Measurements from ENCODE around the gene AKR1C4.
"Not testable (repeated sequence)": the region's sequence is repeated elsewhere in the genome, so short reads cannot be mapped to it uniquely, and the experiment has no call there.

The AKR1C4 gene

DNA sequence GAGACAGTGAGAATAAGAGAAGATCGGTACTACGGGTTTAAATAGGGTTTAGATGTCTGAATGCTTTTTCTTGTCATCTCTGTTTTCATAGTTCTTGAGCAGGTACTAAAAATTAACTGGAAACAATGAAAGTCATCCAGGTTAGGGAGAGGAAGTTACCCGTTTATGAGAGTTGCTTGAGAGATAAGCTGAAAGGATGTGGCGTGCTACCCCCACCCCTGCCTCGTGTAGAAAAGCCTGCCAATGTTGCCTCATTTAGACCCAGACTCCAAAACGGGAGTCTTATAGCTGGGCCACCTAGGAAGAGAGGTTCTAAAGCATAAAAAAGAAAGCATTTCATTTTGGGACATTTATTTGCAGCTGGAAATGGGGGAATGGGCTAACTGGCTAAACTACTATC lies 10.2 kb downstream of the AKR1C4 start:
- DNase-seq (ENCODE audit: low spot score) = no peak

GRCh38 chr10:5209776-5210175 lies 13.1 kb downstream of the AKR1C4 start:
- DNase-seq (ENCODE audit: low spot score) = not testable (repeated sequence)

DNA sequence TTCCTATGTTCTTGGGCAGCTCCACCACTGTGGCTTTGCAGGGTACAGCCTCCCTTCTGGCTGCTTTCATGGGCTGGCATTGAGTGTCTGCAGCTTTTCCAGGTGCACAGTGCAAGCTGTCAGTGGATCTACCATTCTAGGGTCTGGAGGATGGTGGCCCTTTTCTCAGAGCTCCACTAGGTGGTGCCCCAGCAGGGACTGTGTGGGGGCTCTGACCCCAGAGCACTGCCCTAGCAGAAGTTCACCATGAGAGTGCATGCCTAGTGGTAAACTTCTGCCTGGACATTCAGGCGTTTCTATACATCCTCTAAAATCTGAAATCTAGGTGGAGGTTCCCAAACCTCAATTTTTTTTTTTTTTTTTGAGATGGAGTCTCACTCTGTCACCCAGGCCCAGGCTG lies 13.6 kb downstream of the AKR1C4 start:
- DNase-seq (ENCODE audit: low spot score) = not testable (repeated sequence)

- no peak for DNase-seq (ENCODE audit: low spot score)
These were observed 15.3 kb downstream of the AKR1C4 start for GRCh38 chr10:5211696-5212536.

- no peak for DNase-seq (ENCODE audit: low spot score)
These were observed 20.2 kb downstream of the AKR1C4 start for GRCh38 chr10:5216801-5217200.

- no peak for DNase-seq (ENCODE audit: low spot score)
These were observed 22.6 kb downstream of the AKR1C4 start for GRCh38 chr10:5219262-5219661.

DNA sequence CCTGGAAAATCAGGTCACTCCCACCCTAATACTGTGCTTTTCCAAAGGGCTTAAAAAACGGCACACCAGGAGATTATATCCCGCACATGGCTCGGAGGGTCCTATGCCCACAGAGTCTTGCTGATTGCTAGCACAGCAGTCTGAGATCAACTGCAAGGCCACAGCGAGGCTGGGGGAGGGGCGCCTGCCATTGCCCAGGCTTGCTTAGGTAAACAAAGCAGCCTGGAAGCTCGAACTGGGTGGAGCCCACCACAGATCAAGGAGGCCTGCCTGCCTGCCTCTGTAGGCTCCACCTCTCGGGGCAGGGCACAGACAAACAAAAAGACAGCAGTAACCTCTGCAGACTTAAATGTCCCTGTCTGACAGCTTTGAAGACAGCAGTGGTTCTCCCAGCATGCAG lies 26.3 kb downstream of the AKR1C4 start:
- not testable (repeated sequence) for DNase-seq (ENCODE audit: low spot score)

DNA sequence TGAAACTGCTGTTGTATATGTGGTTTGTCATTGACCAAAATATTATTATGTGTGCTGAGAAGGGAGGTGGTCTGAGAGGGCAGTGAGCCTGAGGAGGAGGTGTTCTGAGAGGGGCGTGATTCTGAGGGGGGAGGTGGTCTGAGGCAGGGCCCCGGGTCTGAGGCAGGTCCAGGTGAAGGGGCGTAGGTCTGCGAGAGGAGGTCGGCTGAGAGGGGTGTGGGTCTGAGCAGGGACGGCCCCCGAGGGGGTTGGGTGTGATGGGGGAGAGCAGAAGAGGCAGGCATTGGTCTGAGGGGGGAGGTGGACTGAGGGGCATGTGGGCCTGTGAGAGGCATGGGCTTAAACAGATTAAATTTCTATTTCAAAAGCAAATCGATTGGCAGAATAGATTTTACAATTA lies 32.4 kb downstream of the AKR1C4 start:
- DNase-seq (ENCODE audit: low spot score) = no peak

DNA sequence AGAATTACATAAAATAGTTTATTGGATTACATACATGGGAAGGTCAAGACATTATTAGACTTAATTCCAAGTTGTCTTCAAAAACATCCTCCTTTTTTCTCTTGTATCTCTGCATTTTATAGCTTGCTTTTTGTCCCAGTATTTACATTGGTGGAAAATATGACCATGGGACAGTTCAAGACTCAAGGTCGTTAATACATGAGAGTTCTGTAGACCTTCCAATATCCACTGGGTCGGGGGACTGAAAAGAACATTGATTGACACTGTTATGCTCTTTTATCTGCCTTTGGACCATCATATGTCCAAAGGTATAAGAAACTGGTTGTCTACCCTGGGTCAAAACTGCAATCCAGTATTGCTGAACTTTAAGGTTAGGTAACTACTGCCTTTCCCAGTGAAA lies 36.7 kb downstream of the AKR1C4 start:
- DNase-seq (ENCODE audit: low spot score) = no peak

- no peak for DNase-seq (ENCODE audit: low spot score)
These were observed 37.6 kb downstream of the AKR1C4 start for GRCh38 chr10:5234106-5234860.

DNA sequence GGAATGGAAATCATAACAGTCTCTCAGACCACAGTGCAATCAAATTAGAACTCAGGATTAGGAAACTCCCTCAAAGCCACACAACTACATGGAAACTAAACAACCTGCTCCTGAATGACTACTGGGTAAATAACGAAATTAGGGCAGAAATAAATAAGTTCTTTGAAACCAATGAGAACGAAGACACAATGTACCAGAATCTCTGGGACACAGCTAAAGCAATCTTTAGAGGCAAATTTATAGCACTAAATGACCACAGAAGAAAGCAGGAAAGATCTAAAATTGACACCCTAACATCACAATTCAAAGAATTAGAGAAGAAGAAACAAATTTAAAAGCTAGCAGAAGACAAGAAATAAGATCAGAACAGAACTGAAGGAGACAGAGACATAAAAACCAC lies 40.9 kb downstream of the AKR1C4 start:
- DNase-seq (ENCODE audit: low spot score) = not testable (repeated sequence)

GRCh38 chr10:5242585-5242984 lies 45.9 kb downstream of the AKR1C4 start:
- no peak for DNase-seq (ENCODE audit: low spot score)

GRCh38 chr10:5243521-5243987 lies 46.9 kb downstream of the AKR1C4 start:
- DNase-seq (ENCODE audit: low spot score) = no peak

DNA sequence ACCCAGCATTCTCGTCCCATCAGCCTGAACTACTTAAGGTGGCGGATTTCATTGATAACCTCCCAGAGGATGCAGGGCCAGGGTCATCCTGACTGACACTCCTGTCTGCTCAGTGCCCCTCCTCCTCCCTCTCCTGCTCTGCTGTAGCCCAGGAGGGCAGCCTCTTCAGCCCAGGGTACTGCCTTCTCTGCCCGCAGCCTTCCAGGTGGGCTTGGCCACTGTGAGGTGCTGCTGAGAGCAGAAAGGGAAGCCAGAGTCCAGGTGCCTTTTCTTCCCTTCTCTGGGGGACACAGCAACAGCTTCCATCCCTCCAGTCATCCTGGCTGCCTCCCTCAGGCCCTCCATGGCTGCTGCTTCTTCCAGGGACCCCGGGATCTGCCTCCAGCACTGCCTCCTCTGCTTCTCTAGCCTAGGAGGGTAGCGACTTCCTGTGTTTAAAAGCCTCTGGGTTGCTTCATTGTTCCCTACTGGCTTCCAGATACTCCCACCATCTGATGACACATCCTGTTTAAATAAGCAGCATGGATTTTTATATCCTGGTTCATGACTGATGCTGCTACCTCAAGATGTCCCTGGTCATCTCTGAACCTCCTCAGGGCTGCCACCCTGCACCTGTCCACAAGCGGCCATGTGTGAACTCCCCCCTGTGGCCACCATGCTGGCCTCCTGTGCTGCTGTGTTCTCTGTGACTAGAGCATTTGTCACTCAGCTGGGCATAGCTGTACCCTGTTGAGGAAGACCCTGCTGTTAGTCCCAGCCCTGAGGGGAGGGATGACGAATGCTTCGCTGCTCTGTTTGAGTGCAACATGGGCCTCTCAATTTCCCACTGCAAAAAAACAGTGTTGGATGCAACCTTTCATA lies 55.8 kb downstream of the AKR1C4 start:
- DNase-seq (ENCODE audit: low spot score) = no peak

DNA sequence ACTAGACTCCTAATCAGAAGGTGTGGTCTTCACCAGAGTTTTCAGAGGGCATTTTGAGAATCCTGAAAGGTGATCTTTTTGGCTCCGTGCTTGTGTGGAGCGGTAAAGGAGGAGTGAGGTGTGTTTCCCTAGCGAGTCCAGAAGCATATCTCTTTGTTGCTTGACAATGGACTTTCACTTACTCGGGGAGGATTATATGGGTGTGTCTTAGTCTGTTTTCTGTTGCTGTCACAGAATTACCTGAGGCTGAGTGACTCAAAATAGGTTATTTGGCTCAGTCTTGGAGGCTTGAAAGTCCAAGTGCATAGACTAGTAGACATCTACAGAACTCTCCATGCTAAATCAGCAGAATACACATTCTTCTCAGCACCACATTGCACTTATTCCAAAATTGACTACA lies 57.9 kb downstream of the AKR1C4 start:
- DNase-seq (ENCODE audit: low spot score) = no peak

DNA sequence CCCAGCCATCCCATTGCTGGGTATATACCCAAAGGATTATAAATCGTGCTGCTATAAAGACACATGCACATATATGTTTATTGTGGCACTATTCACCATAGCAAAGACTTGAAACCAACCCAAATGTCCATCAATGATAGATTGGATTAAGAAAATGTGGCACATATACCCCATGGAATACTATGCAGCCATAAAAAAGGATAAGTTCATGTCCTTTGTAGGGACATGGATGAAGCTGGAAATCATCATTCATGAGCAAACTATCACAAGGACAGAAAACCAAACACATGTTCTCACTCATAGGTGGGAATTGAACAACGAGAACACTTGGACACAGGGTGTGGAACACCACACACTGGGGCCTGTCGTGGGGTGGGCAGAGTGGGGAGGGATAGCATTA lies 61.1 kb downstream of the AKR1C4 start:
- DNase-seq (ENCODE audit: low spot score) = not testable (repeated sequence)

- no peak for DNase-seq (ENCODE audit: low spot score)
These were observed 62.7 kb downstream of the AKR1C4 start for GRCh38 chr10:5259132-5259951.

DNA sequence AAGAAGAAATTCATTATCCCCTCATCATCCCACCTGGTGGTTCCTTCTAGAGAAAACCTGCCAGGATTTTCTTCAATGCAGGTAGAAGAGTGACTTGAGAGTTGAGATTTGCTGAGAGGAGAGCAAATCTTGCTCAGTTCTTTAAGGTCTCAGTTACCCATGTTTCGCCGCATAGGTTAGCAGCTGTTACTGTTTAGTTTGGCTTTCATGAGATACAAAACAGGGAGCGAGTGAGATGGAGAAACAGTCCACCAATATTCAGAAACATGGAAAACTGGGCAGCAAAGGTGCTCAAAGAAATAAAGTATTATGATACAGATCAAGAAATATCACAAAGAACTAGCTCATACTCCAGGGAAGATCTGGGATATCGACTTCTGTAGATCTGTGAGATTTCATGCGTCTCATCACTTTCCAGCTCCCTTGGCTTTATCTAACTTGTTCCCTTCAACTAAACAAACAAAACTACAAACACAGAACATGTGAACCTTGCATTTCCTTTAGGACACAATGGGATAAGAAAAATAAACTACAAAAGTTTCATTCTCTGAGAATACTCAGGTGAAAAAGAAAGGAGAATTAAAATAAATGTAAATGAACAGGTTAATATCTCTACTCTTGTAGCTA lies 63.4 kb downstream of the AKR1C4 start:
- no peak for DNase-seq (ENCODE audit: low spot score)

GRCh38 chr10:5260828-5261227 lies 64.2 kb downstream of the AKR1C4 start:
- DNase-seq (ENCODE audit: low spot score) = no peak

GRCh38 chr10:5265139-5265538 lies 68.5 kb downstream of the AKR1C4 start:
- no peak for DNase-seq (ENCODE audit: low spot score)

- DNase-seq (ENCODE audit: low spot score) = no peak
These were observed 69.7 kb downstream of the AKR1C4 start for GRCh38 chr10:5266351-5266750.
